UCSD-AML1 (cell line): ENCODE data around the gene WNT4.
A peak's percentile ranks its signal among the peaks of the same experiment; 100 is the strongest.

ENCODE experiments used
- DNase-seq: peaks from one replicate; lab custom pipeline; 2025; ENCODE audit not compliant: unreplicated experiment; lab: John Stamatoyannopoulos, UW

The WNT4 gene

GRCh38 chr1:22143065-22144033, at the start of gene WNT4:
Gene WNT4 (minus strand): TSS chr1:22143097. CDS start chr1:22142922, 175 bp downstream.
- DNase-seq: no peak

GRCh38 chr1:22190731-22191130, 47.8 kb upstream of the WNT4 start:
- no peak for DNase-seq

DNA sequence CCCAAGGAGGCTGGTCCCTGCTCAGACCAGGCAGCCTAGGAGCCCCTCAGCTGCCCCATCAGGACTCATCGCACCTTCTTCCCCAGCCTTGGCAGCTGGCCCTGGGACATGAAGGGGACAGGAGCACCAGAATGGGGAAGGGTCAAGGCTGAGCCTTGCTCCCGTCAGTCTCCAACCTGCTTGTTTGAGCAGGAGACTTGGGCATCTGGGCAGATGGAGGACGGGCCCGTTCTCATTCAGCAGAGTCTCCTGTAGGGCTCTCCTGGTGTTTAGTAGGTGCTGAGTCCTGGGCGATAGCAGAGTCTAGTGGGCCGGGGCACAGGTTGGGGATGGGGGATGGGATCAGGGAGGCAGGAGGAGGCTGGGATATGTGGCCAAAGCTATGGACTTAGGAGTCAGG, 47.4 kb upstream of the WNT4 start:
- DNase-seq: no peak

DNA sequence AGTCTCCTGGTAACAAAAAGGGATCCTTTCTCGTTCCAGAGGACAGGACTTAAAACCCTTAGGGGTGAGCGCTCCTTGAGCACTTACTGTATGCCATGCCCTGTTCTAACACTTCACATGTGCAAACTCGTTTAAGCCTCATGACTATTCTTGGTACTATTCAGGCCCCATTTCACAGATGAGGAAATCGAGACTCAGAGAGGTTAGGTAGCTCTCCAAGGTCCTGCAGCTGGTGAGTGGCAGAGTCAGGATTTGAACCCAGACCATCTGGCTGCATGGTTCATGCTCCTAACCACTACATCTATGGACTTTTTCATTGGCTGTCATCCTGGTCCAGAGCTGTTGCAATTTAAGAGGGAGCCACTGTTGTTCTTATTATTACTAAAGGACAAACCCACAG, 46.7 kb upstream of the WNT4 start:
- DNase-seq: no peak

DNA sequence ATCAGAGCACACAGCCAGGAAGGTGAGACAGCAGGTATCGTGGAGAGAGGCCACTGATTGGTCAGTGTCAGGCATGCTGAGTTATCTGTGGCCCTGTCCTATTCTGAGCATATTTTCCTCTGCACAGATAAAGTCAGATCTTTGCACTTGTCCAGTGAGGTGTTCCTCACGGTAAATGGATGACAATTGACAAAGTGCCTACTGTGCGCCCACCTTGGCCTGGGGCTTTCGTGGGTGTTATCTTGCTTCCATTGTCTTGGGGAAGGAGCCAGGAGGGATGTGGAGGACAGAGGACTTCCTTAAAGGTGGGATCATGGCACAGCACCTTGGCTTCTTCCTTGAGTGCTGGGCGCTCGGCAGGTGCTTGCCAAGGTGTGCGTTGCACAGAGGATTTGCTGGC, 46.0 kb upstream of the WNT4 start:
- DNase-seq: no peak

- no peak for DNase-seq
Measured at GRCh38 chr1:22188436-22188835, 45.5 kb upstream of the WNT4 start.

- DNase-seq: no peak
Measured at GRCh38 chr1:22186311-22186710, 43.4 kb upstream of the WNT4 start.

GRCh38 chr1:22184892-22185612, 42.2 kb upstream of the WNT4 start:
- no peak for DNase-seq

- no peak for DNase-seq
Measured at GRCh38 chr1:22184454-22184853, 41.6 kb upstream of the WNT4 start.

GRCh38 chr1:22182715-22183114, 39.8 kb upstream of the WNT4 start:
- no peak for DNase-seq

DNA sequence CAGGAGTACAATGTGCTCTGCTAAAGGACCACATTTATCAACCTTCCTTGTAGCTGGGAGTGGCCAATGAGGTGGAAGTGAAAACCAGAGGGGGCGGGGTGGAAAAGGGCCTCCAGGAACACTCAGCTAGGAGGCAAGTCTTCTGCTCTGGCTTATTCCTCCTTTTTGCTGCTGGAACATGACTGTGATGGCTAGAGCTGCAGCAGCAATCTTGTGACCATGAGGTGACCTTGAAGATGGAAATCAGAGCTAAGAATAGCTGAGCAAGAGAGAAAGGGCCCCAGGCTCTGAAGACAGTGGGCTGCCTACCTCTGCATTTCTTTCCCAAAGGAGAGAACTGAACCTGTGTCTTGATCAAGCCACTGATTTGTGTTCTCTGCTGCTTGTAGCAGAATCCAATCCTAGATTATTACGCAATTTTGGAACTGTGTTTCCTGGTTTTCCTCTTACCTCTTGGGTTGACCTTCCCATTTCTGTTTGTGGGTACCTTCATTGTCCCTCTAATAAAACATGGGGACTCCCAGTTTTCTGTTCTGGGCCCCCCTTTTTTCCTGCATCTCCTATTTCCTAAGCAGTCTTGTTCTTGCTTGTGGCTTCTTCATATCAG, 36.4 kb upstream of the WNT4 start:
- no peak for DNase-seq

- DNase-seq: no peak
Measured at GRCh38 chr1:22177354-22178003, 34.6 kb upstream of the WNT4 start.

GRCh38 chr1:22176258-22176657, 33.4 kb upstream of the WNT4 start:
- no peak for DNase-seq

DNA sequence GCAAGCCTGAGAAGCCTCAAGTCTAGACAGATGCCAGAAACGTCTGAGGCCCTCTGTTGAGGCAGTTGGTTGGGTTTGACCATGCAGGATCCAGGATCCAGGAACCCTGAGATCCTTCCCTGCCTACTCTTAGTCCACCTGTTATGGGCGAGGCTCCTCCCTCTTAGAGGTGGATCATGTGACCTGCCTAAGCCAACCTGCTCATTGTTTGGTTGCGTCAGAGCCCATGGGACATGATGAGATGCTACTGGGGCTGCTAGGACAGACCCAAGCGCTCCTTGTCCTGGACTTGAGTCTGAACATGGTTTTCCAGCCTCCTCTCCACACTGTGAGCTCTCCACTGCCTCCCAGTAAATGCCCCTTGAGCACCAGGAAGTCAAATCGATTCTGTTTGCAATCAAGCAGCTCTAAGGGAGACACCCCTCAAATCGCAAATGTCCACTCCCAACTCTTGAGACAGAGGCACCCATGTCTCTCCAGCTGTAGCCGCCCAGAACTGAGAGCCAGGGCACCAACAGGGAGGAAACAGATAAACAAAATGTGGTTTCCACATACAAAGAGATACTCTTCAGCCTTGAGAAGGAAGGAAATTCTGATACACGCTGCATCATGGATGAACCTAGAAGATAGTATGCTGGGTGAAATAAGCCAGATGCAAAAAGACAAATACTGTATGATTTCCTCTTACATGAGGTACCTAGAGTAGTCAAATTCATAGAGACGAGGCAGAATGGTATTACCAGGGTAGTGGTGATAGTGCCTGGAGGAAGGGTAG, 31.7 kb upstream of the WNT4 start:
- peak; percentile 22 for DNase-seq

- DNase-seq: no peak
Measured at GRCh38 chr1:22171951-22172715, 29.2 kb upstream of the WNT4 start.

DNA sequence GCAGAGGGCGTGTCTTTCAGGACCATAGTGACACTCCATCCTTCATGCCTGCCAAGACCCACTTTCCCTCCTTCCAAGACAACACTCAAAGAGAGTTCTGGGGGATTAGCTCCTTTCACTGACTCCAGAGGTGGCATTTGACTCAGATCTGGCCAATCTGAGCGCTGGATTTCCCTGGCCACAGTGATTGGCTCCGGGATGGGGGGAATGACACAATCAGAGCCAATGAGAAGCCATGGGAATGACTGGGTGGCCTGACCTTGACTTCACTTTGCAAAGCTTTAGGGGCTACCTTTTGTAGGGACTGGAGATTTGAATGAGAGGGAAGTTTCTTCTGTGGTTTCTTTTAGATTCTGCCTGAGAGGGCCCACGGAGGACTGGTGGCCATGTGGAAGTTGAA, 26.9 kb upstream of the WNT4 start:
- DNase-seq: no peak

DNA sequence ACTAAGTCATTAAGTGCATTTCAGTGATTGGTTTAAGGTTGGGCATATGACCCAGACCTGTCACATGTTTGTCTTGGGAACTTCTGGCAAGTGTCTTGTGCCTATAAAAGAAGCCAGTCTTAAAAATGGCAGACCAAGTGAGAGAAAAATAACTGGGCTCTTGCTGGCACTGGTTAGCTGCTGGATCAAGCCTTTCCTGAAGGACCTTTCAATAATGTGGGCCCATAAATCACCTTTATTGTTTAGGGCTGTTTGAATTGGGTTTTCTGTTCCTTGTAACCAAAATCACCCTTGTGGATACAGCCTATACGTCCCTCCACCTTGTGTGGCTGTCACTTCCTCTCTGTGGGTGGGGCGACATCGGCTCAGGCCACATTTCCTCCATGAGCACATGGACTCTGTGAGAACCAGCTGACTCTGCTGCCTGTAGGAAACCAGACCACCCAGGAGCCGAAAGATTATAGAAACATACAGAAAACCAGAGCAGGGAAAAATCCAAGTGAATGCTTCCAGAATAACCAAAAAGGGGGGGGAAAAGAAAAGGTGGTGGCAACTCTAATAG, 25.6 kb upstream of the WNT4 start:
- DNase-seq: no peak

GRCh38 chr1:22166439-22166838, 23.5 kb upstream of the WNT4 start:
- DNase-seq: no peak
